GM12878 (cell line): ENCODE measurements around the gene IRAK2. TPM values are rescaled to one million over a fixed set of nuclear protein-coding genes. Genes with fewer than 3 reads are reported as not detected.

Experiments used
- ATAC-seq: fragments of 200-7000 bp; cut with Tn5 transposase; 3 replicates; pipeline ENCODE4 v1.9.1; 2020; ENCODE audit warnings: mild to moderate bottlenecking, moderate library complexity
- BruUV-seq: library from RNA; stranded (reverse); fragments of 400-500 nt; replicated peaks from 2 replicates; lab custom pipeline; 2021; lab: Mats Ljungman, UMichigan
- CTCF ChIA-PET: fragments of 300-600 bp; sonication (Branson Sonifier 250); formaldehyde crosslinking; extraction: SDS; loops from one replicate; lab custom pipeline; 2021; ENCODE audit warnings: inconsistent platforms; lab: Yijun Ruan, JAX
- POLR2A ChIA-PET: fragments of 350-600 bp; formaldehyde crosslinking; extraction: SDS; loops from one replicate; lab custom pipeline; 2021; ENCODE audit warnings: inconsistent platforms; lab: Charles Lee
- RAD21 ChIA-PET: fragments of 300-600 bp; sonication (Branson Sonifier 250); formaldehyde crosslinking; loops from one replicate; lab custom pipeline; 2023; ENCODE audit warnings: antibody characterized with exemption; ENCODE audit not compliant: unreplicated experiment; lab: Charles Lee
- SMC1A ChIA-PET: fragments of 300-600 bp; sonication (Branson Sonifier 250); formaldehyde crosslinking; loops from one replicate; lab custom pipeline; 2023; ENCODE audit not compliant: unreplicated experiment, uncharacterized antibody; lab: Charles Lee
- DNase-seq: peaks from one replicate; pipeline ENCODE4 v3.0.0-alpha.2; 2011; ENCODE audit warnings: low read depth, low spot score
- FAIRE-seq: peaks from 3 replicates; lab custom pipeline; 2011; peaks lifted over from hg19 to GRCh38; lab: Jason Lieb, UNC
- H2AFZ ChIP-seq: 2 replicates; pipeline ENCODE4 v1.6.0; 2011; ENCODE audit warnings: low read depth, low read length, control low read depth; ENCODE audit not compliant: control insufficient read depth
- H3K27ac ChIP-seq: 2 replicates; pipeline ENCODE4 v1.5.1; 2011; ENCODE audit warnings: control low read depth; ENCODE audit not compliant: control insufficient read depth, insufficient read depth
- H3K27me3 ChIP-seq, 2 experiments: replicated peaks in 1 of 2; 2 replicates each; pipeline versions ENCODE4 v1.6.0 to v1.6.1; 2011; ENCODE audit warnings: low read length in 1 of 2; ENCODE audit not compliant: control insufficient read depth in 2 of 2, insufficient read depth in 2 of 2
- H3K36me3 ChIP-seq, 2 experiments: 2 replicates each; pipeline ENCODE4 v1.5.1; 2011; ENCODE audit warnings: low read length in 1 of 2; ENCODE audit not compliant: control insufficient read depth in 2 of 2, insufficient read depth in 2 of 2
- H3K4me1 ChIP-seq: 2 replicates; pipeline ENCODE4 v1.6.1; 2011; ENCODE audit warnings: mild to moderate bottlenecking, low read length, moderate library complexity, mixed read lengths; ENCODE audit not compliant: control insufficient read depth, insufficient read depth
- H3K4me2 ChIP-seq: 2 replicates; pipeline ENCODE4 v1.6.0; 2011; ENCODE audit warnings: control low read depth; ENCODE audit not compliant: control insufficient read depth, insufficient read depth
- H3K4me3 ChIP-seq: fragments of 200-600 bp; sonication (generic); 2 replicates; pipeline ENCODE4 v1.5.1; 2016
- H3K79me2 ChIP-seq: 2 replicates; pipeline ENCODE4 v1.6.0; 2011; ENCODE audit warnings: low read length; ENCODE audit not compliant: control insufficient read depth, insufficient read depth
- H3K9ac ChIP-seq: 2 replicates; pipeline ENCODE4 v1.8.0; 2011; ENCODE audit warnings: low read length, control low read depth, mixed read lengths; ENCODE audit not compliant: control insufficient read depth, insufficient read depth
- H3K9me3 ChIP-seq: replicated peaks from 3 replicates; pipeline ENCODE4 v1.5.1; 2011; ENCODE audit warnings: mild to moderate bottlenecking, low read length; ENCODE audit not compliant: control insufficient read depth, insufficient read depth
- H4K20me1 ChIP-seq: 2 replicates; pipeline ENCODE4 v1.6.0; 2011; ENCODE audit not compliant: control insufficient read depth, insufficient read depth
- FOXM1 ChIP-seq: IDR thresholded peaks from 2 replicates; pipeline ENCODE4 v1.6.1; 2012; ENCODE audit warnings: low read depth, mild to moderate bottlenecking, inconsistent platforms, low read length, moderate library complexity
- GABPA ChIP-seq: IDR thresholded peaks from 2 replicates; pipeline ENCODE4 v1.6.1; 2014; ENCODE audit warnings: antibody characterized with exemption, low read depth, mild to moderate bottlenecking, inconsistent platforms
- KDM1A ChIP-seq: fragments of 200-600 bp; sonication (generic); IDR thresholded peaks from 2 replicates; pipeline ENCODE4 v1.6.1; 2016; ENCODE audit warnings: borderline replicate concordance
- NBN ChIP-seq: fragments of 450-650 bp; IDR thresholded peaks from 2 replicates; pipeline ENCODE4 v1.6.1; 2016
- NR2F1 ChIP-seq: fragments of 450-650 bp; conservative IDR thresholded peaks from 2 replicates; pipeline ENCODE4 v1.6.1; 2017; ENCODE audit warnings: mild to moderate bottlenecking
- PRDM15 ChIP-seq: fragments of 450-650 bp; formaldehyde crosslinking; IDR thresholded peaks from 2 replicates; pipeline ENCODE4 v1.4.0; 2020; ENCODE audit warnings: mild to moderate bottlenecking, moderate library complexity
- RAD51 ChIP-seq: fragments of 450-650 bp; IDR thresholded peaks from 2 replicates; pipeline ENCODE4 v1.6.1; 2016; ENCODE audit warnings: moderate library complexity, mild to moderate bottlenecking, inconsistent platforms
- RB1 ChIP-seq: fragments of 450-650 bp; formaldehyde crosslinking; IDR thresholded peaks from 2 replicates; pipeline ENCODE4 v1.6.1; 2017; ENCODE audit warnings: mild to moderate bottlenecking, borderline replicate concordance
- SPI1 ChIP-seq: IDR thresholded peaks from 2 replicates; pipeline ENCODE4 v1.6.1; 2011; ENCODE audit warnings: low read depth, mild to moderate bottlenecking, low read length, moderate library complexity, borderline replicate concordance; ENCODE audit not compliant: insufficient read depth
- USF2 ChIP-seq: IDR thresholded peaks from 2 replicates; pipeline ENCODE4 v1.6.1; 2011; ENCODE audit warnings: low read depth, low read length, improper control_type of control experiment, borderline replicate concordance
- ZNF217 ChIP-seq: fragments of 450-650 bp; IDR thresholded peaks from 2 replicates; pipeline ENCODE4 v1.6.1; 2017; ENCODE audit warnings: antibody characterized with exemption, mild to moderate bottlenecking
- WGBS: methylation state at CpG from one replicate; pipeline ENCODE4 v1.1.6; 2016; ENCODE audit warnings: low lambda C conversion rate; ENCODE audit not compliant: insufficient replicate concordance, insufficient coverage; ENCODE audit errors: missing lambda C conversion rate; 5-methylcytosine and 5-hydroxymethylcytosine counted together
- in situ Hi-C: fragments of 300-500 bp; cut with MboI; formaldehyde crosslinking; loops from 9 replicates; pipeline ENCODE4 v1.14.3; 2018; ENCODE audit warnings: mixed read lengths
- intact Hi-C: fragments of 100-400 bp; cut with micrococcal nuclease; formaldehyde crosslinking; loops from one replicate; pipeline ENCODE4 v1.14.2; 2022; ENCODE audit not compliant: unreplicated experiment
- polyA plus RNA-seq, 11 experiments: library from polyadenylated mRNA; depleted of rRNA in 4 of 11; unstranded in 6 of 11; stranded (reverse) in 5 of 11; fragments of >200 nt; fragmentation: Nextera tagmentation in 4 of 11; fragmentation: Illumina TruSeq in 1 of 11; extraction: Ambion mirVana in 4 of 11; extraction: Trizol in 1 of 11; gene quantifications; 1 replicate in 1 of 11; 2 replicates in 10 of 11; pipeline versions ENCODE4 v1.2.1 to v1.2.3, GENCODE V29; 2011 to 2016; ENCODE audit warnings: inconsistent platforms in 2 of 11, missing spikeins in 2 of 11, low read depth in 1 of 11
- total RNA-seq, 4 experiments: library from RNA; depleted of rRNA in 3 of 4; stranded (reverse); fragments of >200 nt in 3 of 4; fragmentation: Illumina TruSeq in 1 of 4; extraction: Trizol in 1 of 4; gene quantifications; 2 replicates each; pipeline versions ENCODE4 v1.2.1 to v1.2.3, GENCODE V29; 2013 to 2021

The IRAK2 gene
- total and polyA plus RNA-seq, 10 of the 15 experiments (the other 5 are each of a cell fraction or from before 2014, with no cell fraction given): 0.48 to 5.7 (median 4.5) TPM

- in situ Hi-C loops (no loop called here), intact Hi-C loops (no loop called here)
- Histone ChIP-seq H3K27me3 (no peaks in the 10 kb centered on the region), H3K9me3 (no peaks in the 10 kb centered on the region), H3K9ac (no peak overlapping the region), H3K4me2 (no peak overlapping the region), H3K27ac (no peak overlapping the region), H4K20me1 (no peaks in the 10 kb centered on the region; the same call in none of the 2 replicates), H3K4me1 (peaks cover 4% of the 10 kb centered on the region; the same call in 1 of the 2 replicates), H2AFZ (no peak overlapping the region), H3K36me3 (peaks cover 31 to 43% of the 10 kb centered on the region in 2 experiments; a peak in 3 of 4 replicates)
- DNase-seq (no peak), FAIRE-seq (no peak), ATAC-seq (no peak)
- POLR2A ChIA-PET: no interaction called here
- CTCF ChIA-PET: no interaction called here
- SMC1A ChIA-PET: no interaction called here
- WGBS: 98% methylated on average over 3 of the region's 3 CpGs
- TF ChIP-seq USF2 (no peak), GABPA (no peak), NBN (no peak), PRDM15 (no peak), FOXM1 (no peak), KDM1A (no peak), RB1 (no peak), ZNF217 (no peak), NR2F1 (no peak), RAD51 (no peak), SPI1 (no peak)
- TF ChIP-seq, all 136 proteins: peak for 0
- RAD21 ChIA-PET: no interaction called here
- H3K79me2 ChIP-seq: peaks cover 25% of the 10 kb centered on the region
- no TSS peak for BruUV-seq
- no peak overlapping the region for H3K4me3 ChIP-seq
Observed at GRCh38 chr3:10277115-10277625, 112.5 kb downstream of the IRAK2 start.
